Esophagus muscularis mucosa (tissue), 4 donors: ENCODE measurements around the gene PDK2. TPM values are rescaled to one million over a fixed set of nuclear protein-coding genes. Genes with fewer than 3 reads are reported as not detected.

Experiments used
- DNase-seq: peaks from one replicate; pipeline ENCODE4 v3.0.0-alpha.2; 2017; ENCODE audit errors: extremely low spot score
- H3K27ac ChIP-seq, 4 donors: fragments of 200-600 bp; sonication (generic); replicated peaks in 1 of 4; 1 replicate in 3 of 4; 2 replicates in 1 of 4; pipeline ENCODE4 v1.5.1; 2016 to 2019; ENCODE audit warnings: mild to moderate bottlenecking in 1 of 4
- H3K27me3 ChIP-seq, 4 donors: fragments of 200-600 bp; sonication (generic); one replicate each; pipeline versions ENCODE4 v1.5.1 to v1.6.0; 2016 to 2019
- H3K36me3 ChIP-seq, 4 donors: fragments of 200-600 bp; sonication (generic); one replicate each; pipeline ENCODE4 v1.5.1; 2016 to 2019
- H3K4me1 ChIP-seq, 4 donors: fragments of 200-600 bp; sonication (generic); one replicate each; pipeline ENCODE4 v1.5.1; 2016 to 2019
- H3K4me3 ChIP-seq, 4 donors: fragments of 200-600 bp; sonication (generic); 1 replicate in 2 of 4; 2 replicates in 2 of 4; pipeline ENCODE4 v1.5.1; 2016 to 2019; ENCODE audit warnings: mild to moderate bottlenecking in 4 of 4, moderate library complexity in 1 of 4
- H3K9me3 ChIP-seq, 4 donors: fragments of 200-600 bp; sonication (generic); 1 replicate in 3 of 4; 2 replicates in 1 of 4; pipeline ENCODE4 v1.5.1; 2016 to 2019
- EP300 ChIP-seq: sonication (generic); formaldehyde crosslinking; IDR thresholded peaks from one replicate; pipeline ENCODE4 v1.6.1; 2017; ENCODE audit warnings: antibody characterized with exemption
- POLR2A ChIP-seq: fragments of 450-650 bp; IDR thresholded peaks from one replicate; pipeline ENCODE4 v1.6.1; 2017; ENCODE audit warnings: antibody characterized with exemption, moderate library complexity, mild to moderate bottlenecking, low read depth
- POLR2AphosphoS5 ChIP-seq, 2 donors: sonication (generic); formaldehyde crosslinking; IDR thresholded peaks; one replicate each; pipeline ENCODE4 v1.6.1; 2017; ENCODE audit warnings: antibody characterized with exemption in 2 of 2
- WGBS: methylation state at CpG from one replicate; pipeline ENCODE4 v1.1.5; 2018; 5-methylcytosine and 5-hydroxymethylcytosine counted together
- intact Hi-C: fragments of 100-400 bp; cut with DNase I; formaldehyde crosslinking; loops from one replicate; pipeline ENCODE4 v1.15.1; 2023
- total RNA-seq, 4 donors: library from RNA; depleted of rRNA; stranded (reverse); fragments of >200 nt; gene quantifications; one replicate each; pipeline versions ENCODE4 v1.1.0 to v1.2.1, GENCODE V29; 2016
- TF ChIP-seq, protein P1 (sequence below), 3 experiments: fragments of 200-600 bp in 2 of 3; fragments of 450-650 bp in 1 of 3; sonication (generic) in 2 of 3; IDR thresholded peaks; one replicate each; pipeline ENCODE4 v1.5.1; 2017 to 2019; ENCODE audit warnings: antibody characterized with exemption in 3 of 3, mild to moderate bottlenecking in 2 of 3, moderate library complexity in 1 of 3

The PDK2 gene
- total RNA-seq, 4 donors from 2014 or later, result 31.6 to 118 (median 61.4) TPM

DNA sequence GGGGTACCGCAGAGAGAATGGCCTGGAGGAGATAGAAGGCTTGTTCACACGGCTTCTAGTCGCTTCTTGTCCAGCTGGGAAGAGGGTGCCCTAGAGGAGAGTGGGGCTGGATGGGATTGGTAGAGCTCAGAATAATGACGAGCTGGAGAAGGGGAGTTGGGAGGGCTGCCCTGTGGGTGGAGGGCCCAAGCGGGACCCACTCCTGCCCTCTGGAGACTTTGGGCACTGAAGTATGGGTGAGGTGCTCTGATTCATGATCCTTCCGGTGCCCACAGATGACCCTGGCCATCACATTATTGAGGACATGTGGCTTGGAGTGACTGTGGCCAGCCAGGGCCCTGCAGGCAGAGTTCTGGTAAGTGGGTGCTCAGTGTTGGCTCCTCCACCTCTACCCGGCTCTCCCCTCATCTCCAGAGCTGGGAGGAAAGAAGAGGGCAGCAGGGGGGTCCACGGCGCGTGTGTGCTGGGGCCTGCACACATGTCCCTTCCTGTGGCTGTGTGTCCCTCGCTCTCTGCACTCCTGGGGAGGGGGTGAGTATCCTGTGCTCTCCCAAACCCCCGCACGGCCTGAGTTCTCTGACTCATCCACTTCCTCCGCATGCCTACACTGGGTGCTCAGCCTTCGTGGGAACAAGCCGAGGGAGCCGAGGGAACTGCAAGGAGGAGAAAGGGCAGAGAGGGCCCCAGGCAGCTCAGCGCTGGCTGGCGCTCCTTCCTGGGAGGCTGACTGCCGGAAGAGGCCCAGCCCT lies 30.7 kb upstream of the PDK2 start:
- Histone ChIP-seq H3K4me3 (no peak overlapping the region), H3K27me3 (no peaks in the 10 kb centered on the region), H3K4me1 (peaks cover 63 to 71% (median 68%) of the 10 kb centered on the region in 4 donors), H3K27ac (peak overlapping the region; percentile 91 to 97 (median 95)), H3K9me3 (no peaks in the 10 kb centered on the region), H3K36me3 (peaks cover 0 to 26% (median 14%) of the 10 kb centered on the region in 4 donors)
- intact Hi-C loops, result no loop called here
- WGBS, result 63% methylated on average over 12 of the region's 20 CpGs
- TF ChIP-seq POLR2AphosphoS5 (IDR thresholded peaks at IDR 0.05) (peak; percentile 30 to 32), POLR2A (no peak), EP300 (no peak)
- TF ChIP-seq, protein P1, sequence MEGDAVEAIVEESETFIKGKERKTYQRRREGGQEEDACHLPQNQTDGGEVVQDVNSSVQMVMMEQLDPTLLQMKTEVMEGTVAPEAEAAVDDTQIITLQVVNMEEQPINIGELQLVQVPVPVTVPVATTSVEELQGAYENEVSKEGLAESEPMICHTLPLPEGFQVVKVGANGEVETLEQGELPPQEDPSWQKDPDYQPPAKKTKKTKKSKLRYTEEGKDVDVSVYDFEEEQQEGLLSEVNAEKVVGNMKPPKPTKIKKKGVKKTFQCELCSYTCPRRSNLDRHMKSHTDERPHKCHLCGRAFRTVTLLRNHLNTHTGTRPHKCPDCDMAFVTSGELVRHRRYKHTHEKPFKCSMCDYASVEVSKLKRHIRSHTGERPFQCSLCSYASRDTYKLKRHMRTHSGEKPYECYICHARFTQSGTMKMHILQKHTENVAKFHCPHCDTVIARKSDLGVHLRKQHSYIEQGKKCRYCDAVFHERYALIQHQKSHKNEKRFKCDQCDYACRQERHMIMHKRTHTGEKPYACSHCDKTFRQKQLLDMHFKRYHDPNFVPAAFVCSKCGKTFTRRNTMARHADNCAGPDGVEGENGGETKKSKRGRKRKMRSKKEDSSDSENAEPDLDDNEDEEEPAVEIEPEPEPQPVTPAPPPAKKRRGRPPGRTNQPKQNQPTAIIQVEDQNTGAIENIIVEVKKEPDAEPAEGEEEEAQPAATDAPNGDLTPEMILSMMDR (IDR thresholded peaks at IDR 0.05), result peak in 1 of 3 experiments; percentile 11
- DNase-seq, result no peak

DNA sequence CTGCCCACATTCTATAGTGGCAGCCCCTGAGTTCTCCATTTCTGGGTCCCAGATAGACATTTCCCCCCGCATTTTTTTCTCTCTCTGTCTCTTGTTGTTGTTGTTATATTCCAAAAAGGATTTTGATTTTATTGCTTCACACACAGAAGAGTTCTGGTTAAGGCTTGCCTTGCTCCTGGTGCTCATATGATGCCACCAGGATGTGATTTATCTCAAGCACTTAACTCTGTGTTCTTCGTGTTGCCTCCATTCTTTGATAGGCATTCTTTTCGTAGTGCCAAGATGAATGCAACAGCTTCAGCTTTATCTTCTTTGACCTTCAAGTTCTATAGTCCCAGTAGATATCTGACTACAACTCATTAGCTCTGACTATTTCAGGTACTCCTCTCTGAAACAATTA lies 30.1 kb upstream of the PDK2 start:
- TF ChIP-seq POLR2A (no peak), EP300 (no peak), POLR2AphosphoS5 (IDR thresholded peaks at IDR 0.05) (no peak)
- TF ChIP-seq, protein P1 (IDR thresholded peaks at IDR 0.05), result no peak
- peak overlapping the region; percentile 91 to 97 (median 95) for H3K27ac ChIP-seq
- no peaks in the 10 kb centered on the region for H3K9me3 ChIP-seq
- no peak for DNase-seq
- peaks cover 57 to 64% (median 61%) of the 10 kb centered on the region in 4 donors for H3K4me1 ChIP-seq
- H3K36me3 ChIP-seq, result peaks cover 0 to 32% (median 20%) of the 10 kb centered on the region in 4 donors
- 65% methylated on average over 3 of the region's 3 CpGs for WGBS
- no peaks in the 10 kb centered on the region for H3K27me3 ChIP-seq
- intact Hi-C loops, result no loop called here
- no peak overlapping the region for H3K4me3 ChIP-seq

DNA sequence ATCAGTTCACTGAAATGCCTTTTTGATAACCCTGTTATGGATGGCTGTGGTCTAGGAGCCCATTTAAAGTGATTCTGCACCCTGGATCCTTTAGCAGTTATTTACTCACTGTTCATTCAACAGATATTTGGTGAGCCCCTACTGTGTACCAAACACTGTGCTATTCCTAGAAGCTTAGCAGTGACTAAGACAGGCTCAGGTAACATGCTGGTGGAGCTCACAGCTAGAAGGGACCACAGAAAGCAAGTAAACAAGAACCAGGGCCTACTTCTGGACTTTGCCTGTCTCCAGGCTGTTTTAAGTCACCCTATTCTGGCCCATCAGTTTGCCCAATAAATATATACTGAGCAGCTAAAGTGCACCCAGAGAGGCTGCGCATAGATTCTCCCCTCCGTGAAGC lies 28.2 kb upstream of the PDK2 start:
- no peaks in the 10 kb centered on the region for H3K9me3 ChIP-seq
- H3K27me3 ChIP-seq, result no peaks in the 10 kb centered on the region
- peaks cover 5 to 49% (median 36%) of the 10 kb centered on the region in 4 donors for H3K36me3 ChIP-seq
- TF ChIP-seq POLR2AphosphoS5 (IDR thresholded peaks at IDR 0.05) (no peak), EP300 (no peak), POLR2A (no peak)
- TF ChIP-seq, protein P1 (IDR thresholded peaks at IDR 0.05), result no peak
- intact Hi-C loops, result no loop called here
- H3K4me3 ChIP-seq, result no peak overlapping the region
- no peak for DNase-seq
- no peak overlapping the region for H3K27ac ChIP-seq
- H3K4me1 ChIP-seq, result peaks cover 38 to 45% (median 42%) of the 10 kb centered on the region in 4 donors
- 100% methylated on average over 2 of the region's 2 CpGs for WGBS

DNA sequence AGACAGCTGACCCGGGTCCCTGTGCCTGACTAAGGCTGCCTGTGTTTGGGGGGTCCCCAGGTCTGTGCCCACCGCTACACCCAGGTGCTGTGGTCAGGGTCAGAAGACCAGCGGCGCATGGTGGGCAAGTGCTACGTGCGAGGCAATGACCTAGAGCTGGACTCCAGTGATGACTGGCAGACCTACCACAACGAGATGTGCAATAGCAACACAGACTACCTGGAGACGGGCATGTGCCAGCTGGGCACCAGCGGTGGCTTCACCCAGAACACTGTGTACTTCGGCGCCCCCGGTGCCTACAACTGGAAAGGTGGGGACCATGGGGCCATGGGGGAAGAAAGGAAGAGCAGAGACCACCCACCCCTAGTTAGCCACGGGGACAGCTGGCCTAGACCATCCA lies 27.2 kb upstream of the PDK2 start:
- Histone ChIP-seq H3K27ac (no peak overlapping the region), H3K27me3 (no peaks in the 10 kb centered on the region), H3K4me3 (no peak overlapping the region), H3K4me1 (peaks cover 28 to 35% (median 32%) of the 10 kb centered on the region in 4 donors), H3K36me3 (peaks cover 15 to 59% (median 43%) of the 10 kb centered on the region in 4 donors), H3K9me3 (no peaks in the 10 kb centered on the region)
- WGBS, result 95% methylated on average over 13 of the region's 13 CpGs
- intact Hi-C loops, result no loop called here
- no peak for TF ChIP-seq EP300
- TF ChIP-seq, protein P1 (IDR thresholded peaks at IDR 0.05), result no peak
- TF ChIP-seq POLR2AphosphoS5 (IDR thresholded peaks at IDR 0.05), result no peak
- no peak for TF ChIP-seq POLR2A
- DNase-seq, result no peak
